ENCODE measurements around the gene PRDM2. TPM values are rescaled to one million over a fixed set of nuclear protein-coding genes. Genes with fewer than 3 reads are reported as not detected.
"Not testable (repeated sequence)": the region's sequence is repeated elsewhere in the genome, so short reads cannot be mapped to it uniquely, and the experiment has no call there.

The PRDM2 gene
- polyA plus RNA-seq, 6 donors from 2014 or later = 18.4 to 49.1 (median 35.3) TPM

GRCh38 chr1:13679651-13680050 lies 20.3 kb upstream of the PRDM2 start:
- Mint-ChIP-seq H3K27me3 (peaks cover 0 to 5% (median 0%) of the 10 kb centered on the region in 3 donors), H3K4me1 (peaks cover 3 to 12% (median 11%) of the 10 kb centered on the region in 3 donors), H3K36me3 (no peaks in the 10 kb centered on the region), H3K27ac (no peak overlapping the region), H3K4me3 (no peak overlapping the region), H3K9me3 (no peaks in the 10 kb centered on the region)
- DNase-seq (no peak), ATAC-seq (ENCODE audit: low read depth in 2 of 2) (no peak)

- not testable (repeated sequence) for H3K4me1 Mint-ChIP-seq; H3K27me3 Mint-ChIP-seq; ATAC-seq (ENCODE audit: low read depth in 2 of 2); DNase-seq; H3K27ac Mint-ChIP-seq; H3K36me3 Mint-ChIP-seq; H3K9me3 Mint-ChIP-seq; H3K4me3 Mint-ChIP-seq
These were observed 19.4 kb upstream of the PRDM2 start for GRCh38 chr1:13680609-13681008.

- no peak for ATAC-seq (ENCODE audit: low read depth in 2 of 2)
- H3K9me3 Mint-ChIP-seq = no peaks in the 10 kb centered on the region
- H3K27ac Mint-ChIP-seq = peak overlapping the region in 3 of 6 donors; percentile 18 to 85 (median 33)
- peaks cover 0 to 8% (median 1%) of the 10 kb centered on the region in 3 donors for H3K4me1 Mint-ChIP-seq
- H3K27me3 Mint-ChIP-seq = peaks cover 0 to 5% (median 0%) of the 10 kb centered on the region in 3 donors
- H3K36me3 Mint-ChIP-seq = no peaks in the 10 kb centered on the region
- no peak overlapping the region for H3K4me3 Mint-ChIP-seq
- DNase-seq = no peak
These were observed 18.1 kb upstream of the PRDM2 start for GRCh38 chr1:13681921-13682320.

GRCh38 chr1:13682444-13682843 lies 17.5 kb upstream of the PRDM2 start:
- no peaks in the 10 kb centered on the region for H3K36me3 Mint-ChIP-seq
- no peak for ATAC-seq (ENCODE audit: low read depth in 2 of 2)
- peaks cover 0 to 5% (median 0%) of the 10 kb centered on the region in 3 donors for H3K27me3 Mint-ChIP-seq
- no peak overlapping the region for H3K4me3 Mint-ChIP-seq
- H3K9me3 Mint-ChIP-seq = no peaks in the 10 kb centered on the region
- H3K27ac Mint-ChIP-seq = no peak overlapping the region
- no peak for DNase-seq
- peaks cover 0 to 8% (median 1%) of the 10 kb centered on the region in 3 donors for H3K4me1 Mint-ChIP-seq

GRCh38 chr1:13683206-13683605 lies 16.8 kb upstream of the PRDM2 start:
- Mint-ChIP-seq H3K36me3 (no peaks in the 10 kb centered on the region), H3K27ac (peak overlapping the region in 1 of 6 donors; percentile 8), H3K4me1 (peaks cover 0 to 8% (median 1%) of the 10 kb centered on the region in 3 donors), H3K4me3 (peak overlapping the region in 1 of 8 donors; percentile 37), H3K9me3 (no peaks in the 10 kb centered on the region), H3K27me3 (peaks cover 0 to 5% (median 0%) of the 10 kb centered on the region in 3 donors)
- no peak for ATAC-seq (ENCODE audit: low read depth in 2 of 2)
- DNase-seq = no peak

GRCh38 chr1:13687151-13687715 lies 12.8 kb upstream of the PRDM2 start:
- peaks cover 0 to 13% (median 4%) of the 10 kb centered on the region in 7 donors for H3K9me3 Mint-ChIP-seq
- peak overlapping the region in 2 of 6 donors; percentile 9 to 15 for H3K27ac Mint-ChIP-seq
- peaks cover 0 to 6% (median 5%) of the 10 kb centered on the region in 3 donors for H3K27me3 Mint-ChIP-seq
- peaks cover 0 to 8% of the 10 kb centered on the region in 2 donors for H3K36me3 Mint-ChIP-seq
- peaks cover 0 to 8% (median 1%) of the 10 kb centered on the region in 3 donors for H3K4me1 Mint-ChIP-seq
- ATAC-seq (ENCODE audit: low read depth in 2 of 2) = peak; percentile 53 to 66
- H3K4me3 Mint-ChIP-seq = no peak overlapping the region
- DNase-seq = no peak

GRCh38 chr1:13693094-13693493 lies 6.9 kb upstream of the PRDM2 start:
- not testable (repeated sequence) for H3K36me3 Mint-ChIP-seq; H3K27me3 Mint-ChIP-seq; ATAC-seq (ENCODE audit: low read depth in 2 of 2); DNase-seq
- H3K9me3 Mint-ChIP-seq = peaks cover 2 to 13% (median 4%) of the 10 kb centered on the region in 7 donors
- H3K27ac Mint-ChIP-seq = peak overlapping the region in 1 of 6 donors; percentile 65
- H3K4me3 Mint-ChIP-seq = peak overlapping the region in 2 of 8 donors; percentile 3 to 6
- peaks cover 0 to 12% (median 8%) of the 10 kb centered on the region in 3 donors for H3K4me1 Mint-ChIP-seq

- Mint-ChIP-seq H3K9me3 (peaks cover 0 to 9% (median under 1%) of the 10 kb centered on the region in 7 donors), H3K36me3 (peaks cover 5 to 10% of the 10 kb centered on the region in 2 donors), H3K27ac (peak overlapping the region in 1 of 6 donors; percentile 19), H3K27me3 (peaks cover 0 to 2% (median 0%) of the 10 kb centered on the region in 3 donors), H3K4me1 (peaks cover 6 to 25% (median 12%) of the 10 kb centered on the region in 3 donors), H3K4me3 (peak overlapping the region in 1 of 8 donors; percentile 38)
- DNase-seq (no peak), ATAC-seq (ENCODE audit: low read depth in 2 of 2) (no peak)
These were observed 4.9 kb upstream of the PRDM2 start for GRCh38 chr1:13694886-13695684.

- peaks cover 6 to 9% of the 10 kb centered on the region in 2 donors for H3K36me3 Mint-ChIP-seq
- H3K4me3 Mint-ChIP-seq = peak overlapping the region in 4 of 8 donors; percentile 43 to 88 (median 62)
- H3K9me3 Mint-ChIP-seq = peaks cover 0 to 9% (median 0%) of the 10 kb centered on the region in 7 donors
- H3K4me1 Mint-ChIP-seq = peaks cover 25 to 38% (median 26%) of the 10 kb centered on the region in 3 donors
- H3K27ac Mint-ChIP-seq = peak overlapping the region in 4 of 6 donors; percentile 50 to 100 (median 71)
- no peaks in the 10 kb centered on the region for H3K27me3 Mint-ChIP-seq
- no peak for ATAC-seq (ENCODE audit: low read depth in 2 of 2)
- DNase-seq = no peak
These were observed 2.2 kb upstream of the PRDM2 start for GRCh38 chr1:13697738-13698137.

- Mint-ChIP-seq H3K27ac (peak overlapping the region; percentile 95 to 100 (median 97)), H3K9me3 (peaks cover 0 to 9% (median 0%) of the 10 kb centered on the region in 7 donors), H3K27me3 (no peaks in the 10 kb centered on the region), H3K4me1 (peaks cover 26 to 47% (median 36%) of the 10 kb centered on the region in 3 donors), H3K4me3 (peak overlapping the region; percentile 76 to 98 (median 88)), H3K36me3 (peaks cover 6 to 14% of the 10 kb centered on the region in 2 donors)
- ATAC-seq (ENCODE audit: low read depth in 2 of 2) (no peak), DNase-seq (no peak)
These were observed 478 bp upstream of the PRDM2 start for GRCh38 chr1:13699510-13699909.

- H3K36me3 Mint-ChIP-seq = peaks cover 13 to 14% of the 10 kb centered on the region in 2 donors
- peaks cover 0 to 9% (median 0%) of the 10 kb centered on the region in 7 donors for H3K9me3 Mint-ChIP-seq
- peak overlapping the region; percentile 93 to 99 (median 96) for H3K4me3 Mint-ChIP-seq
- H3K27ac Mint-ChIP-seq = peak overlapping the region; percentile 97 to 100 (median 100)
- H3K4me1 Mint-ChIP-seq = peaks cover 30 to 59% (median 48%) of the 10 kb centered on the region in 3 donors
- peak; percentile 79 for DNase-seq
- H3K27me3 Mint-ChIP-seq = no peaks in the 10 kb centered on the region
- ATAC-seq (ENCODE audit: low read depth in 2 of 2) = peak; percentile 39 to 44
These were observed 708 bp downstream of the PRDM2 start for GRCh38 chr1:13700521-13701270.

- peaks cover 35 to 63% (median 54%) of the 10 kb centered on the region in 3 donors for H3K4me1 Mint-ChIP-seq
- peak; percentile 19 to 21 for ATAC-seq (ENCODE audit: low read depth in 2 of 2)
These were observed 1.3 kb downstream of the PRDM2 start for GRCh38 chr1:13701271-13701640.

More at GRCh38 chr1:13701271-13701640, 1.3 kb downstream of the PRDM2 start:
- peaks cover 0 to 9% (median 0%) of the 10 kb centered on the region in 7 donors for H3K9me3 Mint-ChIP-seq
- no peaks in the 10 kb centered on the region for H3K27me3 Mint-ChIP-seq
- peak; percentile 65 for DNase-seq
- peak overlapping the region; percentile 97 to 100 (median 100) for H3K27ac Mint-ChIP-seq
- peak overlapping the region; percentile 93 to 99 (median 96) for H3K4me3 Mint-ChIP-seq
- peaks cover 18% of the 10 kb centered on the region in 2 donors for H3K36me3 Mint-ChIP-seq
